AG09319 (cell line): Measurements from ENCODE around the gene DSCAM.

ENCODE experiments used
- DNase-seq: peaks from one replicate; pipeline ENCODE4 v3.0.0-alpha.2; 2010; ENCODE audit warnings: low read depth; ENCODE audit errors: extremely low read depth
- TF ChIP-seq, protein P1 (sequence below): IDR thresholded peaks from 2 replicates; pipeline ENCODE4 v1.5.1; 2011; ENCODE audit warnings: low read depth, mild to moderate bottlenecking, inconsistent platforms, low read length, moderate library complexity

The DSCAM gene

DNA sequence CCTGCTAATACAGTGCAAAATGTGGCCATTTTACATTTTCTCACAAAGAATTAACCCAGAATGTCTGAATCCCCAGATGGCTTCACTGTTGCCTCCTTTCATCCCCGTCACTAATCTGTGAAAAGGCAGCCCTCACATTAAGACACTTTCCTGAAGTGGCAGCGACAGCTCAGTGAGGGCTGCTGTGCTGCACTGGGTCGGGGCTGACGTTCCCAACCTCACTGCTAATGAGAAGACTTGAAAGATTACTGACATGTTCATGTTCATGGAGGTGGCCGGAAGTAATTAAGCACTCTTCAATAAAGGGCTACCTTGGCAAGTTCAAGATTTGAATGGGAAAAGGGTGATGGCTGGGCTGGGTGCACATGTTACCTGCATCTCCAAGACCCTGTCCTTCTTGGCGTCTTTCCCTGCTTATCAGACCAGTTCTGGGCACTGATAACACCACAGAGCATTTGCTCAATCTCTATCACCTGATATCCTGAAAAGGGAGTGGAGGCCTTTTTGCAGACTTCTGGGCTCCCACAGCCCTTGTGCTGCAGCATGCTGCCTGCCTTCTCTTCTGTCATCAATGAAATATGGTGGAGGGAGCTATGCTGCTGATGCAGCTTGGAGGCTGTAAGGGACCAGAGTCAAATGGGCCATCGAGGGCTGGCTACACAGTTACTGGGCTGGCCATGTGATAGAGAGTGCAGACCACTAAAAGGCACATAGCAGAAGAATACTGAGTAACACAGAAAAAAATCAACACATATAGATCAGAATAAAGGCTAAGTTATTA lies 596.3 kb downstream of the DSCAM start:
- DNase-seq: no peak
- TF ChIP-seq, protein P1, sequence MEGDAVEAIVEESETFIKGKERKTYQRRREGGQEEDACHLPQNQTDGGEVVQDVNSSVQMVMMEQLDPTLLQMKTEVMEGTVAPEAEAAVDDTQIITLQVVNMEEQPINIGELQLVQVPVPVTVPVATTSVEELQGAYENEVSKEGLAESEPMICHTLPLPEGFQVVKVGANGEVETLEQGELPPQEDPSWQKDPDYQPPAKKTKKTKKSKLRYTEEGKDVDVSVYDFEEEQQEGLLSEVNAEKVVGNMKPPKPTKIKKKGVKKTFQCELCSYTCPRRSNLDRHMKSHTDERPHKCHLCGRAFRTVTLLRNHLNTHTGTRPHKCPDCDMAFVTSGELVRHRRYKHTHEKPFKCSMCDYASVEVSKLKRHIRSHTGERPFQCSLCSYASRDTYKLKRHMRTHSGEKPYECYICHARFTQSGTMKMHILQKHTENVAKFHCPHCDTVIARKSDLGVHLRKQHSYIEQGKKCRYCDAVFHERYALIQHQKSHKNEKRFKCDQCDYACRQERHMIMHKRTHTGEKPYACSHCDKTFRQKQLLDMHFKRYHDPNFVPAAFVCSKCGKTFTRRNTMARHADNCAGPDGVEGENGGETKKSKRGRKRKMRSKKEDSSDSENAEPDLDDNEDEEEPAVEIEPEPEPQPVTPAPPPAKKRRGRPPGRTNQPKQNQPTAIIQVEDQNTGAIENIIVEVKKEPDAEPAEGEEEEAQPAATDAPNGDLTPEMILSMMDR: no peak

GRCh38 chr21:40244981-40245380 lies 602.0 kb downstream of the DSCAM start:
- TF ChIP-seq, protein P1: no peak

DNA sequence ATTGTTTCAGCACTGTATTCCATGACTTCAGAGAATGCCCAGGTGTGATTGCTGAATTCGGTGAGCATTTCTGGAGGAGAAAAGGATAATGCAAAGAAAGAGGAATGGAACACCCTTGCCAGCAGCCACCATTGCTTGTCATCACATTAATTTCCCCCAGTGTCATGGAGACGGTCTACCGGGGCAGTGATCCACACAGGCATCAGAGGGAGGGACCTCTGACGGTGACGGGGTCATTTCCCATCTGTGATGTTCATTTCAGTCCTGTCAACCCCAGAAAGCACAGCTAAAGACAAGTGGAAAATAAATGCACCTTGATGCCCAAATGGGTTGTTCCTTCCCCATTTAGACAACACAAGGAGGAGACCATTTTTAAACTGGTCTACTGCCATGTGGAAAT lies 603.3 kb downstream of the DSCAM start:
- TF ChIP-seq, protein P1: no peak
- no peak for DNase-seq

More at GRCh38 chr21:40244981-40245380, 602.0 kb downstream of the DSCAM start:
- no peak for DNase-seq

DNA sequence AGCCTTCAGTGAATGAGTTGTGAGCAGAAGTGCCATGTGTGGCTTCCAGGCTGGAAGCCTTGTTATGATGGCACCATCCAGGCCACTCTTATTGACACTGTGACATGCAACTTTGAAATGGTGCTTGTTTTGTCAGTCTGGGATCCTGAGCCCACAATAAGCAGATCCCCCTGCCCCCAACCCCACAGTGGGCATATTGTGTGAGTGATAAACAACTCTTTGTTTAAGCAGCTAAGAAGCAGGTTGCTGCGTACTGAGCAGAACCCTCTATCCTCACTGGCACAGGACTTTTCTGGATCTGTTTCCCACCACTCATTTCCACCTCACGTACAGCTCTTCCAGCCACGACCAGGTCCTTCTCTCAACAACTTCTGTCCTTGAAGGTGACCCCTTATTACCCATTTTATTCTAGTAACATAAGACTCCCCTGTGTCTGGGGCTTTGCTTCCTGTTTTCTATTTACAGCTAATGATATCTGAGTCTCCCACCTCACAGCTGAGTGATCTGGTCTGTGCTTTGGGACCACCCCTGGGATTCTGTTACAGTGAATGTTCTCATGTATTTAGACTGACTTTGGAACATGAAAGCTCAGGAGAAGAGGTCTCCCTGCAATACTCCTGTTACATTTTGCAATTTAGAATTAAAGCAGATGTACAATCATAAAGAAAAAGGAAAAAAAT lies 604.2 kb downstream of the DSCAM start:
- no peak for DNase-seq
- TF ChIP-seq, protein P1: no peak

GRCh38 chr21:40235528-40235927 lies 611.4 kb downstream of the DSCAM start:
- DNase-seq: no peak
- TF ChIP-seq, protein P1: no peak

DNA sequence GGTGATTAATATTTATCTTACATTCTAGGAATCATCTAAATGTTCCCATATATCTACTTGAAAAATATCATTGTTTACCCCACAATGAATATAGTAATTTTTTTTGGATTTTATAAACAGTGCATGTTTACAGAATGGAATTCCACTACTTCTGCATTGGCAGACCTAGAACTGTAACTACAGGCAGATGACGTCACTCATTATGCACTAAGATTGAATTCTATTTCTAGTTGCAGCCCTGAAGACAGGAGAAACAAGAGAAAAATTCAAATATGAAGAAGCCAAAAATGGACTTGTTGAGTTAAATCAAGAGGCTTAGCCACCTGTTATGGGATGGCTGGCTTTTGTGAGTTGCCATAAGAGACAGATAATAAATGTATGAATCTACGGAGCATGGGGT lies 615.0 kb downstream of the DSCAM start:
- no peak for DNase-seq
- TF ChIP-seq, protein P1: no peak

DNA sequence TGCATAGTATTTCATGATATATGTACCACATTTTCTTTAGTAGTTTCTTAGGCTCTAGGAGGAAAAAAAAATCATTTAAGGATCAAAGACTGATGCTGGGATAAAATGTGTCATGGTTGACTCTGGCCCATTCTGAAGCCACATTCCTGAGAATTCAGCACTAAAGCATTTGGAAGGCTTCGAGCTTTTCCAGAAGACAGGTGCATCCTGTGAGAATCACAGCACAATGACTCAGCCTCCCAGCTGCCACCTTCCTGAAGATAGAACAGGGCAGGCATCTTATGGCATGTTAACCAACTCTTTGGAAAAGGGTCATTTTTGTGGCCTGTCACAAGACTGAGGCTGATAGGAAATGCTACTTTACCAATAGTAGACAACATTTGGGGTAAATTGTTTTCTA lies 619.9 kb downstream of the DSCAM start:
- TF ChIP-seq, protein P1: no peak
- no peak for DNase-seq
